Cardiac muscle cell (in vitro differentiated cells and primary cell): ENCODE results near the gene EVA1C. TPM values are rescaled to one million over a fixed set of nuclear protein-coding genes. Genes with fewer than 3 reads are reported as not detected.
"Not testable (repeated sequence)": the region's sequence is repeated elsewhere in the genome, so short reads cannot be mapped to it uniquely, and the experiment has no call there.

Source experiments
- DNase-seq, 2 donors: peaks; one replicate each; pipeline versions ENCODE4 v3.0.0 to v3.0.0-alpha.2; 2010 to 2017; ENCODE audit warnings: low read depth in 1 of 2, low spot score in 1 of 2
- H3K27ac ChIP-seq: fragments of 200-600 bp; sonication (generic); 2 replicates; pipeline ENCODE4 v1.5.1; 2016
- H3K27me3 ChIP-seq: fragments of 200-600 bp; sonication (generic); 2 replicates; pipeline ENCODE4 v1.6.0; 2016; ENCODE audit warnings: control low read depth
- H3K36me3 ChIP-seq: fragments of 200-600 bp; sonication (generic); 2 replicates; pipeline ENCODE4 v1.5.1; 2016; ENCODE audit warnings: control low read depth
- H3K4me1 ChIP-seq: fragments of 200-600 bp; sonication (generic); 2 replicates; pipeline ENCODE4 v1.8.1; 2017; ENCODE audit warnings: low read depth, mild to moderate bottlenecking, mixed run types
- H3K4me3 ChIP-seq: fragments of 200-600 bp; sonication (generic); 2 replicates; pipeline ENCODE4 v1.5.1; 2016; ENCODE audit warnings: mild to moderate bottlenecking
- H3K9me3 ChIP-seq: fragments of 200-600 bp; sonication (generic); 2 replicates; pipeline ENCODE4 v1.5.1; 2017; ENCODE audit warnings: low read depth, mild to moderate bottlenecking, control low read depth
- polyA plus RNA-seq: library from polyadenylated mRNA; unstranded; fragments of >200 nt; fragmentation: Nextera tagmentation; extraction: Ambion mirVana; gene quantifications from 2 replicates; pipeline ENCODE4 v1.2.1, GENCODE V29; 2016
- total RNA-seq: library from RNA; depleted of rRNA; stranded (reverse); fragments of >200 nt; gene quantifications from 2 replicates; pipeline ENCODE4 v1.2.3, GENCODE V29; 2016
- TF ChIP-seq, protein P1 (sequence below): IDR thresholded peaks from 2 replicates; pipeline ENCODE4 v1.5.1; 2012; ENCODE audit warnings: low read depth, mild to moderate bottlenecking, low read length

Gene EVA1C
- total and polyA plus RNA-seq, 2 experiments from 2014 or later, result 0.51 TPM; not detected in 1

DNA sequence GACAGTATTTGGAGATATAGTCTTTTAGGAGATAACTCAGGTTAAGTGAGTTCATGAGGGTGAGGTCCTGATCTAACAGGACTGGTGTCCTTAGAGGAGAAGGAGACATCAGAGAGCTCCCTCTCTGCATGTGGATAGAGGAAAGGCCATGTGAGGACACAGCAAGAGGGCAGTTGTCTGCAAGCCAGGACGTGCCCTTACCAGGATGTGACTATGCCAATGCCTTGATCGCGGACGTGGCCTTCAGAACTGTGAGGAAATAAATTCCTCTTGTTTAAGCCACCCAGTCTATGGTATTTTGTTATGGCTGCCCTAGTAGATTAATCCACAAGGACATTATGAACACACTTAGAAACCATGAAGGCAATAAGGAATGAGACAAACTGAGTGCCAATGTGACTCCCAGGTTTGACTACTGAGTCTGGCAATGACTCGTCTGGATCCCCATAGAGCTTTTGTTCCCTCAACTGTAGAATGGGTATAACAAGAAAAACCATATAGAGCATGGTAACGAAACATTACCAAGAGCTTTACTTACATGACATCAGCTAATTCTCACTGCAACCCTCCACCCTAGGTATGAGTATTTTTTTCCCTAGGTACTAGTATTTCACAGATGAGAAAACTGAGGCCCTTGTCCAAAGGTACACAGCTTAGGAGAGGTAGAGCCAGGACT is 26.2 kb upstream of the EVA1C start:
- Histone ChIP-seq H3K27ac (no peak overlapping the region), H3K4me3 (no peak overlapping the region), H3K36me3 (peaks cover 13% of the 10 kb centered on the region), H3K4me1 (no peaks in the 10 kb centered on the region), H3K9me3 (no peaks in the 10 kb centered on the region), H3K27me3 (no peaks in the 10 kb centered on the region)
- DNase-seq, result no peak
- TF ChIP-seq, protein P1, sequence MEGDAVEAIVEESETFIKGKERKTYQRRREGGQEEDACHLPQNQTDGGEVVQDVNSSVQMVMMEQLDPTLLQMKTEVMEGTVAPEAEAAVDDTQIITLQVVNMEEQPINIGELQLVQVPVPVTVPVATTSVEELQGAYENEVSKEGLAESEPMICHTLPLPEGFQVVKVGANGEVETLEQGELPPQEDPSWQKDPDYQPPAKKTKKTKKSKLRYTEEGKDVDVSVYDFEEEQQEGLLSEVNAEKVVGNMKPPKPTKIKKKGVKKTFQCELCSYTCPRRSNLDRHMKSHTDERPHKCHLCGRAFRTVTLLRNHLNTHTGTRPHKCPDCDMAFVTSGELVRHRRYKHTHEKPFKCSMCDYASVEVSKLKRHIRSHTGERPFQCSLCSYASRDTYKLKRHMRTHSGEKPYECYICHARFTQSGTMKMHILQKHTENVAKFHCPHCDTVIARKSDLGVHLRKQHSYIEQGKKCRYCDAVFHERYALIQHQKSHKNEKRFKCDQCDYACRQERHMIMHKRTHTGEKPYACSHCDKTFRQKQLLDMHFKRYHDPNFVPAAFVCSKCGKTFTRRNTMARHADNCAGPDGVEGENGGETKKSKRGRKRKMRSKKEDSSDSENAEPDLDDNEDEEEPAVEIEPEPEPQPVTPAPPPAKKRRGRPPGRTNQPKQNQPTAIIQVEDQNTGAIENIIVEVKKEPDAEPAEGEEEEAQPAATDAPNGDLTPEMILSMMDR, result no peak

DNA sequence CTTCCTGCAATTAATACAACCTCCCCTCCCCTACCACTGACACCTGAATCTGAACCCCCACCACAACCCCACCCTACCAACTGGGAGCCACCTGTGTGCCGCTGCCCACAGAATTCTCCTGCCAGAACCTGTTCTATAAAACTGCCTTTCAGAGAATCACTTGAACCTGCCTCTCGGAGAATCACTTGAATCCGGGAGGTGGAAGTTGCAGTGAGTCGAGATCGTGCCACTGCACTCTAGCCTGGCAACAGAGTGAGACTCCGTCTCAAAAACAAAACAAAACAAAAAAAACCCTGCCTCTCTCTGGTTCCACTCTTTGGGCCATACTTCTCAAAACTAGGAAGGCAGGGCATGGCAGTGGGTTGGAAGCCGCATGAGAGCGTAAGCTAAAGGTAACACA is 25.4 kb upstream of the EVA1C start:
- Histone ChIP-seq H3K27me3 (no peaks in the 10 kb centered on the region), H3K9me3 (no peaks in the 10 kb centered on the region), H3K4me1 (peaks cover 5% of the 10 kb centered on the region), H3K27ac (no peak overlapping the region), H3K4me3 (no peak overlapping the region), H3K36me3 (peaks cover 13% of the 10 kb centered on the region)
- DNase-seq, result no peak
- TF ChIP-seq, protein P1, result no peak

DNA sequence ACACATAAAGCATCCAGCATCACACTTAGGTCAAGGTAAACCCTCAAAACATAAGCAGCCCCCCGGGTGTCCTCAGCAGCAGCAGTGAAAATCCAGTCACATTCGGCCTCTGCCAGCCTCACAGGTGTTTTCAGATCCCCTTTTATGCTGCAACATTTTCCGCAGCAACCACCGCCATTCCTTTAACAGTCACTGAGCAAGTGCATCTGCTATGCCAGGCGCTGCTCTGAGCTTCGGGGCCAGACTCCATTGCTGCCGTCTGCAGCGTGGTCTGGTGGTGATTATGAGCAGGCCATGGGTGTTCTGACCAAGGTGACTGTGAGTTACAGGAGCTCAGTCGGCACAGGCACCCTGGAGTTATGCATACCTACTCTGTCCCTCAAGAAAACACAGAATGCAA is 24.2 kb upstream of the EVA1C start:
- peaks cover 4% of the 10 kb centered on the region for H3K36me3 ChIP-seq
- no peak for DNase-seq
- H3K27me3 ChIP-seq, result no peaks in the 10 kb centered on the region
- H3K4me1 ChIP-seq, result peaks cover 5% of the 10 kb centered on the region
- H3K4me3 ChIP-seq, result no peak overlapping the region
- TF ChIP-seq, protein P1, result no peak
- H3K27ac ChIP-seq, result no peak overlapping the region
- H3K9me3 ChIP-seq, result no peaks in the 10 kb centered on the region

GRCh38 chr21:32389337-32390015 is 23.0 kb upstream of the EVA1C start:
- Histone ChIP-seq H3K27me3 (no peaks in the 10 kb centered on the region), H3K27ac (no peak overlapping the region), H3K4me3 (no peak overlapping the region), H3K36me3 (no peaks in the 10 kb centered on the region), H3K4me1 (peaks cover 5% of the 10 kb centered on the region), H3K9me3 (no peaks in the 10 kb centered on the region)
- DNase-seq, result peak in 1 of 2 donors; percentile 46
- TF ChIP-seq, protein P1, result no peak

DNA sequence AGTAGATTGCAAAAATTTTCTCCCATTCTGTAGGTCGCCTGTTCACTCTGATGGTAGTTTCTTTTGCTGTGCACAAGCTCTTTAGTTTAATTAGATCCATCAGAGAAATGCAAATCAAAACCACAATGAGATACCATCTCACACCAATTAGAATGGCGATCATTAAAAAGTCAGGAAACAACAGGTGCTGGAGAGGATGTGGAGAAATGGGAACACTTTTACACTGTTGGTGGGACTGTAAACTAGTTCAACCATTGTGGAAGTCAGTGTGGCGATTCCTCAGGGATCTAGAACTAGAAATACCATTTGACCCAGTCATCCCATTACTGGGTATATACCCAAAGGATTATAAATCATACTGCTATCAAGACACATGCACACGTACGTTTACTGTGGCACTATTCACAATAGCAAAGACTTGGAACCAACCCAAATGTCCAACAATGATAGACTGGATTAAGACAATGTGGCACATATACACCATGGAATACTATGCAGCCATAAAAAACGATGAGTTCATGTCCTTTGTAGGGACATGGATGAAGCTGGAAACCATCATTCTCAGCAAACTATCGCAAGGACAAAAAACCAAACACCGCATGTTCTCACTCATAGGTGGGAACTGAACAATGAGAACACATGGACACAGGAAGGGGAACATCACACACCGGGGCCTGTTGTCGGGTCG is 21.8 kb upstream of the EVA1C start:
- not testable (repeated sequence) for H3K9me3 ChIP-seq, H3K27ac ChIP-seq, H3K27me3 ChIP-seq, DNase-seq, H3K4me1 ChIP-seq, H3K4me3 ChIP-seq, H3K36me3 ChIP-seq

GRCh38 chr21:32391755-32392154 is 20.8 kb upstream of the EVA1C start:
- Histone ChIP-seq H3K27me3 (peaks cover 7% of the 10 kb centered on the region), H3K4me3 (peak overlapping the region; percentile 96), H3K4me1 (peaks cover 5% of the 10 kb centered on the region), H3K9me3 (no peaks in the 10 kb centered on the region), H3K27ac (no peak overlapping the region), H3K36me3 (no peaks in the 10 kb centered on the region)
- TF ChIP-seq, protein P1, result no peak
- DNase-seq, result no peak
